ENCODE measurements around the gene CNST. TPM values are rescaled to one million over a fixed set of nuclear protein-coding genes. Genes with fewer than 3 reads are reported as not detected.

Gene CNST
- total and polyA plus RNA-seq, 9 of the 15 experiments (the other 6 are each of a cell fraction or from before 2014, with no cell fraction given): 17.0 to 55.3 (median 30.8) TPM

DNA sequence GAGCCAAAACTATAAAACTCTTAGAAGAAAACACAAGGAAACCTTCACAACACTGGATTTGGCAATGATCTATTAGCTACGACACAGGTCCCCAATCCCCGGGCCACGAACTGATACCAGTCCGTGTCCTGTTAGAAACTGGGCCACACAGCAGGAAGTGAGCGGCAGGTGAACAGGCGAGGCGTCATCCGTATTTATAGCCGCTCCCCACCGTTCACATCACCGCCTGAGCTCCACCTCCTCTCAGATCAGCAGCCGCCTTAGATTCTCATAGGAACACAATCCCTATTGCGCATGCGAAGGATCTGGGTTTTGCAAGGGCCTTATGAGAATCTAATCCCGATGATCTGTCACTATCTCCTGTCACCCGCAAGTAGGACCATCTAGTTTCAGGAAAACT, 12.1 kb upstream of the CNST start (continued):
- TF ChIP-seq, protein P1, sequence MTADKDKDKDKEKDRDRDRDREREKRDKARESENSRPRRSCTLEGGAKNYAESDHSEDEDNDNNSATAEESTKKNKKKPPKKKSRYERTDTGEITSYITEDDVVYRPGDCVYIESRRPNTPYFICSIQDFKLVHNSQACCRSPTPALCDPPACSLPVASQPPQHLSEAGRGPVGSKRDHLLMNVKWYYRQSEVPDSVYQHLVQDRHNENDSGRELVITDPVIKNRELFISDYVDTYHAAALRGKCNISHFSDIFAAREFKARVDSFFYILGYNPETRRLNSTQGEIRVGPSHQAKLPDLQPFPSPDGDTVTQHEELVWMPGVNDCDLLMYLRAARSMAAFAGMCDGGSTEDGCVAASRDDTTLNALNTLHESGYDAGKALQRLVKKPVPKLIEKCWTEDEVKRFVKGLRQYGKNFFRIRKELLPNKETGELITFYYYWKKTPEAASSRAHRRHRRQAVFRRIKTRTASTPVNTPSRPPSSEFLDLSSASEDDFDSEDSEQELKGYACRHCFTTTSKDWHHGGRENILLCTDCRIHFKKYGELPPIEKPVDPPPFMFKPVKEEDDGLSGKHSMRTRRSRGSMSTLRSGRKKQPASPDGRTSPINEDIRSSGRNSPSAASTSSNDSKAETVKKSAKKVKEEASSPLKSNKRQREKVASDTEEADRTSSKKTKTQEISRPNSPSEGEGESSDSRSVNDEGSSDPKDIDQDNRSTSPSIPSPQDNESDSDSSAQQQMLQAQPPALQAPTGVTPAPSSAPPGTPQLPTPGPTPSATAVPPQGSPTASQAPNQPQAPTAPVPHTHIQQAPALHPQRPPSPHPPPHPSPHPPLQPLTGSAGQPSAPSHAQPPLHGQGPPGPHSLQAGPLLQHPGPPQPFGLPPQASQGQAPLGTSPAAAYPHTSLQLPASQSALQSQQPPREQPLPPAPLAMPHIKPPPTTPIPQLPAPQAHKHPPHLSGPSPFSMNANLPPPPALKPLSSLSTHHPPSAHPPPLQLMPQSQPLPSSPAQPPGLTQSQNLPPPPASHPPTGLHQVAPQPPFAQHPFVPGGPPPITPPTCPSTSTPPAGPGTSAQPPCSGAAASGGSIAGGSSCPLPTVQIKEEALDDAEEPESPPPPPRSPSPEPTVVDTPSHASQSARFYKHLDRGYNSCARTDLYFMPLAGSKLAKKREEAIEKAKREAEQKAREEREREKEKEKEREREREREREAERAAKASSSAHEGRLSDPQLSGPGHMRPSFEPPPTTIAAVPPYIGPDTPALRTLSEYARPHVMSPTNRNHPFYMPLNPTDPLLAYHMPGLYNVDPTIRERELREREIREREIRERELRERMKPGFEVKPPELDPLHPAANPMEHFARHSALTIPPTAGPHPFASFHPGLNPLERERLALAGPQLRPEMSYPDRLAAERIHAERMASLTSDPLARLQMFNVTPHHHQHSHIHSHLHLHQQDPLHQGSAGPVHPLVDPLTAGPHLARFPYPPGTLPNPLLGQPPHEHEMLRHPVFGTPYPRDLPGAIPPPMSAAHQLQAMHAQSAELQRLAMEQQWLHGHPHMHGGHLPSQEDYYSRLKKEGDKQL (CRISPR knock-in tag; IDR thresholded peaks at IDR 0.05; ENCODE audit: borderline replicate concordance): no peak
- TF ChIP-seq, protein P2, sequence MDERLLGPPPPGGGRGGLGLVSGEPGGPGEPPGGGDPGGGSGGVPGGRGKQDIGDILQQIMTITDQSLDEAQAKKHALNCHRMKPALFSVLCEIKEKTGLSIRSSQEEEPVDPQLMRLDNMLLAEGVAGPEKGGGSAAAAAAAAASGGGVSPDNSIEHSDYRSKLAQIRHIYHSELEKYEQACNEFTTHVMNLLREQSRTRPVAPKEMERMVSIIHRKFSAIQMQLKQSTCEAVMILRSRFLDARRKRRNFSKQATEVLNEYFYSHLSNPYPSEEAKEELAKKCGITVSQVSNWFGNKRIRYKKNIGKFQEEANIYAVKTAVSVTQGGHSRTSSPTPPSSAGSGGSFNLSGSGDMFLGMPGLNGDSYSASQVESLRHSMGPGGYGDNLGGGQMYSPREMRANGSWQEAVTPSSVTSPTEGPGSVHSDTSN (CRISPR knock-in tag; IDR thresholded peaks at IDR 0.05; ENCODE audit: low read depth): no peak
- TF ChIP-seq, protein P2 (tag; conservative IDR thresholded peaks at IDR 0.05; ENCODE audit: low read depth): no peak
- no peak for TF ChIP-seq CBX5 (IDR thresholded peaks at IDR 0.05; ENCODE audit: borderline replicate concordance, low read depth)

Measured in K562 (cell line).